Activated T-cell treated with anti-CD3 and anti-CD28 coated beads for 1 hour (primary cell): Measurements from ENCODE around the gene TYW1.
"Not testable (repeated sequence)": the region's sequence is repeated elsewhere in the genome, so short reads cannot be mapped to it uniquely, and the experiment has no call there.

Source experiments
- DNase-seq: peaks from one replicate; pipeline ENCODE4 v3.0.0-alpha.2; 2020; ENCODE audit warnings: low read depth

TYW1 gene

DNA sequence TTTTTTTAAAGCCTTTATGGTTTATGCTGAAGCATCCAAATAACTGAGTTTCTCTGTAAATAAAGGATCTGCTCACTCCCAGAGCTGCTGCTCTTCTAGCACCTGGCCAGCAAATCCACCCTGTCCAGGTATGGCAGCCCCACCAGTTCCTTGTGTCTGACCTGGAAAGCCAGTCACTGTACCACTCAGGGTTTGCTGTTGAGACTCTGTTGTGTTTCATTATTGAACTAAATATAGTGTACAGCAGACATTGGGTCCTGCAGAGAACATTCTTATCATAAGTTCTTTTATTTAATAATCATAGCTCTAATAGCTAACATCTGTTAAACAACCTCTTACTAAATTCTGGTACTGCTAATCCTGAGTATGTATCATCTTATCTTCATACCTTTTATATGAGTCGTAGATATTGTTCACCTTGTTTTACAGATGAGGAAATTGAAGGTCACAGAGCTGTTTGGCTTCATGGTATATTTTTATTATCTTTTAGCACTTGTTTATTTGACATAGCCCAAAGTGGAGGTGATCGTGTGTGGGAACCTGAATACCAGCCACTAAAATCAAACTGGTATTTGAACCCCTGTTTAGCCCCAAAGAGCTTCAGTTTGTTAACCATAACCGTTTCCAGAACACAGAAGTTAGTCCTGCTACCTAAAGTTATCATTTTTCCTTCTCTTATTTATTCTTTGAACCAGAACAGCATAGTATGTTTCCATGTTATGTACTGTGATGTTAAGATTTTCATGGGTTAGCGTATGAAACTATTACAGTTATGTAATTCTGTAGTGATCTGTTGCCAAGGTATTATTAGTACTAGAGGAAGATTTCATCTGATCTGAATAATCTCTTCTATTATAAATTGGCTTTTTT, 139.2 kb downstream of the TYW1 start:
- DNase-seq: not testable (repeated sequence)

DNA sequence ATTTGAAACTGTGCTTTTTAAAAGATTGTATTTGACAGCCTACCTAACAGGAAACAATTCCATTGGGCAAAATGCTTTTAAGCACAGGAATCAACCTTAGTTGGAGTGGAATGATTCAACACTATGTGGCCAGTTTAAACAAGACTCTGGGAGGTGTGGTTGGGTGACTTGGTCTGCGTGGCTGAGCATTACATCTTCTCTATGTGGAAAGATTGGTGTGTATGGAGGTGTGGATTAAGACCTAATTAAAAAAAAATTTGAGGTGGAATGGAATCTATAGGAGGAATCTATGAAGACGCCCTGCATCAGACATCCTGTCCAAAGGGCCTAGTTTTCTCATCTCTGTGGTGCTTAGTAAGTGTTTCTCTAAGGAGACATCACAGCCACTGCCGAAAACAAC, 140.9 kb downstream of the TYW1 start:
- not testable (repeated sequence) for DNase-seq

DNA sequence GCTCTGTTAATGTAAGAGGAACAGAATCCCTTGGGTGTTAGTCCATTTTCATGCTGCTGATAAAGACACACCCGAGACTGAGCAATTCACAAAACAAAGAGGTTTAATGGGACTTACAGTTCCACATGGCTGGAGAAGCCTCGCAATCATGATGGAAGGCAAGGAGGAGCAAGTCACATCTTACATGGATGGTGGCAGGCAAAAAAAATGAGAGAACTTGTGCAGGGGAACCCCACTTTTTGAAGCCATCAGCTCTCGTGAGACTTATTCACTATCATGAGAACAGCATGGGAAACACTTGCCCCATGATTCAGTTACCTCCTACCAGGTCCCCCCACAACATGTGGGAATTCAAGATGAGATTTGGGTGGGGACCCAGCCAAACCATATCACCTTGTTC, 143.2 kb downstream of the TYW1 start:
- DNase-seq: not testable (repeated sequence)

DNA sequence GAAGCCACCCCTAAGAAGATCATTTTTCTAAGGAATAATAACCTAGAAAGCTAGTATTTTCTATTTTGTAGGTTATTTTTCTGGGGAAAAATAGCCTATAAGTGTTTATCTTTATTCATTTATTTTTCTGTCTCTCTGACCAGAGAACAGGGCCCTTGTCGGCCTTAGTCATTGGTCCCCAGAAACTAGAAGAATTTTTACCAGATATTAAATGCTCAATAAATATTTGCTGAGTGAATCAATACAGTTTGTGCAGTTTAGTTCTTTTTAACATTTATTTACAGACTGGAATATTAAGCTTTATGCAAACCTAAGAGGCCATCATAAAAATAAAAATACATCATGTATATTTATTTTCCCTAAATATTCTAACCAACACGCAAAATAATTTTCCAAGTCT, 144.4 kb downstream of the TYW1 start:
- not testable (repeated sequence) for DNase-seq

DNA sequence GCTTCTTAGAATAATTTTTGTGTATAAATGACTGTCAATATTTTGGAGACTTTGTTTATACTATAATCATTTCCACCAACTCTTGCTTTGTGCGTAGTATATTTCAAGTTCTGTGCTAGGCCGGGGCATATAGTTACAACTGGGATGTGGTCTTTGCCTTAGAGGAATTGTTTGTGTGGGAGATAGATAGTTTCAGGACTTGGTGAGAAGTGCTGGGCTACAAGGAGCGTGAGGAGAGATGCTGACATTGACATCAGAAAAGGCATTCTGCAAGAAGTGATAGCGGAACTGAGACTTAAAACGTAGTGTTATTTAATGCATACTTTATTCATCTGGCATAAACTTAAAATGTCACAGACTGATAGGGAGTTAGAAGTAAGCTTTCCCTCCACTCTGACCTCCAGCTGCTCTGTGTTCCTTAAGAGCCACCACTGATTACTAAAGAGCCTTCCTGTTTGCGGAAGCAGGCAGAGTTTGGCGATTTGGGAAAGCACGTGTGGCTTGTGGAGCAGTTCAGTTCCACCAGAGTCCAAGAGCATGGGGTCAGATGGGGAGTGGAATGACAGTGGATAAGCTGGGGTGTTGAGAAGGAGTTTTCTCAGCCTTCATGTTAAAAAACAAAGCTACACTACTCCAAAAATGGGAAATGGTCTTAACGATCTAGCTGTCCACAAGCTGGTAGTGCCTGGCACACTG, 146.6 kb downstream of the TYW1 start:
- DNase-seq: not testable (repeated sequence)

DNA sequence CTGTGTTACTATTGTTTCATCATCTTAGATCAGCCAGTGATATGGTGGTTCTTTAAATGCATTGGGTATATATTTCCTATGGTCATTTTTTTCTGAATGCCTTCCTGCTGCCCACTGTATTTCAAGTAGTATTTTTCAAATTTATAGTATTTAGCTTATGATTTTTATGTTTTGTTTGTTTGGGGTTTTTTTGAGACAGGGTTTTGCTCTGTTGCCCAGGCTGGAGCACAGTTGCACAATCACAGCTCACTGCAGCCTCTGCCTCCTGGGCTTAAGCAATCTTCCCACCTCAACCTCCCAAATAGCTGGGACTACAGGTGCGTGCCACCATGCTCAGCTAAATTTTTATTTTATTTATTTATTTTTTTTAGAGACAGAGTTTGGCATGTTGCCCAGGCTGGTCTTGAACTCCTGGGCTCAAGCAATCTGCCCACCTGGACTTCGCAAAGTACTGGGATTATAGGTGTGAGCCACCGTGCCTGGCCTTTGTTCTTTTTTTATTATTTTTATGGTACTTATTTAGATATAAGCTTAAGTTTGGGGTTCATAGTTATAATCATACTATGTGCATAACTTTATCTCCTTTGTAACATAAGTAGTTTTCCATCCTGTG, 149.1 kb downstream of the TYW1 start:
- not testable (repeated sequence) for DNase-seq

DNA sequence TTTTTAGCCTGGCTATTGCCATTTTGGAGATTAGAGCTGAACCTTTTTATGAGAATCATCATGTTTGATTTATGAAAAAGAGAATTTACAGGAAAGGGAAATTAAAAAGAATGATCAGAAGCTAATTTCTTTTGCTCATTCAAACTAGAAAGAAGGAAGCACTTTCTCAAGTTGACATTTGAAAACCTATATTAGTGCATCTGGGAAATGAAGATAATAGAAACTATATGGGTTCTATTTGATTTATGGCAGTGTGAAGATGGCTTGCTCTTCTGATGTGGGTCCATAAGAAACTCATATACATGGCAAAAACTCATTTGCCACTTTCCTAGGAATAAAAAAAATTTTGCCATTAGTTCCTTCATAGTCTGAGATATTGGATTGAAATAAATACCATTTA, 152.5 kb downstream of the TYW1 start:
- not testable (repeated sequence) for DNase-seq

DNA sequence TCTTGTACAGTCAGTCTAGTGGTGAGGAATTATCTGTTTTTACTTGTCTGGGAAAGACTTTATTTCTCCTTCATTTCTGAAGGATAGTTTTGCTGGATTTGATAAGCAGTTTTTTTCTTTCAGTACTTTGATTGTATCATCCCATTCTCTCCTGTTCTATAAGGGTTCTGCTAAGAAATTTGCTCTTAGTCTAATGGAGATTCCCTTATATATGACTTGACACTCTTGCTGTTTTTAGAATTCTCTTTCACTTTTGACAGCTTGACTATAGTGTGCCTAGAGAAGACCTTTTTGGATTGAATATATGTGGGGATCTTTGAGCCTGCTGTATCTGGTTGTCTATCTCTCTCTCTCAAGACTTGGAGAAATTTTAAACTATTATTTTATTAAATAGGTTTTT, 157.7 kb downstream of the TYW1 start:
- DNase-seq: not testable (repeated sequence)

DNA sequence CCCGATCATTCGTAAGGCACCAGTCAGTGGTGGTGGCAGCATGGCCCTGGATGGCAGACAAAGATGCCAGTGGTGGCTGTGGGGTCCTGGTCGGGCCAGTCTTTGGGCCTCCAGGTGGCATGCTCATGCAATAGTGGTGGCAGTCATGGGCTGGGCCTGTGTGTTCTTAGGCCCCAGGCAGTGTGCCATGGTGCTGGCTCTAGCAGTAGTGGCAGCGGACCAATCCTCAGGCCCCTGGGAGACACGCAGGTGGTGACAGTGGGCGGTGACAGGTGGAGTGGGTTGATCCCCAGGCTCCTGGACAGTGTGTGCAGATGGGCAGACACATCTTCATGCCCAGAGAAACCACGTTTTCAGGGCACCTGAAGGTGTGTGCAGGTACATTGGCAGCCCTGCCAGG, 159.4 kb downstream of the TYW1 start:
- not testable (repeated sequence) for DNase-seq

DNA sequence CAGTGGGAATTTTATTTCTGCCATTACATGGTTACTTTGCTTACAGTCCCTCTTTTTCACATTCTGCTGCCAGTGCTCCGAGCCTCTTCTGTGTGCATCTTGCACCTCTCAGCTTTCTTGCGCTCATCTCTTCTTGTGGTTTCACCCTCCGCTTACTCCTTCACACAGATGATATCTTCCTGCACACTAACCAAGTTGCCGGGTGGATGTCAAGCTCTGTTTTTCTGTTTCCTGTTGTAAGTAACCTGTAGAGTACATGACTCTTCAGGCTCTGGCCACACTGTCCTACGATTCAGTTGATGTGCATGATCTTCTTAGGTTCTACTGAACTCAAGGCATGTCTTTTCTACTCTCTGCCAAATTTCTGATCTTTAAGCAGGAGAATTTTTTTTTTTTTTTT, 166.7 kb downstream of the TYW1 start:
- DNase-seq: not testable (repeated sequence)

DNA sequence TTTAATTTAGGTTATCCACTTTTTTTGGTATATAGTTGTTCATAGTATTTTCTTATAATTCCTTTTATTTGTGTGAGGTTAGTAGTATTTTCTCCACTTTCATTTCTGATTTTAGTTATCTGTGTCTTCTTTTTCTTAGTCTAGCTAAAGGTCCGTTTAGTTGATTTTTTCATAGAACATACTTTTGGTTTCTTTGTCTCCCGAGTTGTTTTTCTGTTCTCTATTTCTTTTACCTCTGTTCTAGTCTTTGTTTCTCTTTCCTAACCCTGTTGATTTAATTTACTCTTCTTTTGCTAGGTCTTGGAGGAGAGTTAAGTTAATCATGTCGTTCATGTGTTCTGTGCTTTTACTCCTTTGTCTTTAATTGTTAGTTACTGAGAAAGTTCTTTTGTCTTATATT, 174.5 kb downstream of the TYW1 start:
- not testable (repeated sequence) for DNase-seq

DNA sequence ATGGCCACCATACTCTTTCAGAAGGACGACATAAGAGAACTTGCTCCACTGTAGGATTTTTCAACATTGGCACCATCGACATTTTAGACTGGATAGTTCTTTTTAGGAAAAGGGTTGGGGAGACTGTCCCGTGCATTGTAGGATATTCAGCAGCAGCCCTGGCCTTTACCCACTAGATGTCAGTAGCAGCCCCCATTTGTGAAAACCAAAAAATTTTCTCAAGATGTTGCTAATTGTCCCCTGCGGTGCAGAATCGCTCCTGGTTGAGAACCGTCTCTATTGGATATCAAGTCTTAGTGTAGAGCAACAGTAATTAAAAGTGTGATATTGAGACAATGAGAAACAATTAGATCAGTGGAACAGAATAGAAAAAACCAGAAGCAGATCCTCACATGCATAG, 180.1 kb downstream of the TYW1 start:
- DNase-seq: not testable (repeated sequence)

DNA sequence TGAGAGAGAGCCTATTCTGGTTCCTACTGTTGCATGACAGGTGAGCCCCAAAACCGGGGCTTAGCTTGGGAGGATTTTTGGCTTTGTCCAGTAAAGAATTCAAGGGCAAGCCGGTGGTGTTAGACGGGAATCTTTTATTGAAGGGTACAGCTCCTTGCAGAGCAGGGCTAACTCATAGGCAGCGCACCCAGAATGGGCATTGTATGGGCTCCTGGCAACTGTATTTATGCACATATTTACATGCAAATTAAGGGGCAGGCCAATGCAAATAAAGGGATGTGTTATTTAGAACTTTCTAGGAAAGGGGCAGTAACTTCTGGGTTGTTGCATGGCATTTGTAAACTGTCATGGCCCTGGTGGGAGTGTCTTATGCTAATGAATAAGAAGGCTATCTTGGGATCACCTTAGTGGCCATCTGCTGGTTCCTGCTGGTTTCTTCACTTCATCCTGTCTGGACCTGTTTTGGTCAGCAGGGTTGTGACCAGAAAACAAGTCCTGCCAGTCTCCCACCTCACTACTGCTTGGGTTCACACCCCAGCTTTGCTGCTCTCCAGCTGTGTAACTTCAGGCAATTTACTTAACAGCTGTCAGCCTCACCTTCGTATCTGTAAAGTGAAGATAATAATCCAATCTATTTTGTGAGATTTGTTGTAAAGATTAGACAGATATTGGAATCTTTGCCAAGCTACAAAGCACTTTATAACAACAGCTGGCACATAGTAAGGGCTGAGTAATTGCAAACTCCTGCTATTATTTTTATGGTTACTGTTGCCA, 182.5 kb downstream of the TYW1 start:
- DNase-seq: not testable (repeated sequence)

DNA sequence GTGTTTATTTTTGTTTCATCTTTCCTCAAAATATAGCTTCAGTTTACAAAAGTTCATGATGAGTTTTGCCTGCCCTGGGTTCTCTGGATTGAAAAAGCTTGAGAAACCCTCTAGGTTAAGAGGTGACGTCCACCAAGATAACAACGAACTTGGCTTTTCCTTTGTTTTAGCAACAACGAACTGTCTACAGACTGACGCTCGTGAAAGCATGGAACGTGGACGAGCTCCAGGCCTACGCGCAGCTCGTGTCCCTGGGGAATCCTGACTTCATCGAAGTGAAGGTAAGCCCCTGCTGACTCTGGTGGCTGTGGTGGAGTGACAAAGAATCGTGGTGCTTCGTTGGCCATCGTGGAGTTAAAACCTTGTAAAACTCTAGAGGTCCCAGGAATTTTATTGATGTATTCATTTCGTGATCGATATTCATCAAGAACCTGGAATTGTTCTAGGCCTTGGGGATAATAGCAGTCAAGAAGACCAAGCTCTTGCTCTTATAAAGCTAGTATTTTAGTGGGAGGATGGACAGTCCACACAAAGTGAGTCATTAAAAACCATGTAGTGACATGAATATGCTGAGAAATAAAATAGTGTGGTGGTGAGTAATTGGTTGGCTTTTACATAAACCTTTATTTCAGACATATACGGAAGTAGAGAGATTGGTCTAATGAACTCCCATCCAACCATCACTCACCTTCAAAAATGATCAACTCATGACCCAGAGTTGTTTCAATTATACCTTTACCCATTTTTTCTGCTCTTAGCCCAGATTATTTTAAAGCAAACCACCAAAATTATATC, 186.5 kb downstream of the TYW1 start:
- not testable (repeated sequence) for DNase-seq

DNA sequence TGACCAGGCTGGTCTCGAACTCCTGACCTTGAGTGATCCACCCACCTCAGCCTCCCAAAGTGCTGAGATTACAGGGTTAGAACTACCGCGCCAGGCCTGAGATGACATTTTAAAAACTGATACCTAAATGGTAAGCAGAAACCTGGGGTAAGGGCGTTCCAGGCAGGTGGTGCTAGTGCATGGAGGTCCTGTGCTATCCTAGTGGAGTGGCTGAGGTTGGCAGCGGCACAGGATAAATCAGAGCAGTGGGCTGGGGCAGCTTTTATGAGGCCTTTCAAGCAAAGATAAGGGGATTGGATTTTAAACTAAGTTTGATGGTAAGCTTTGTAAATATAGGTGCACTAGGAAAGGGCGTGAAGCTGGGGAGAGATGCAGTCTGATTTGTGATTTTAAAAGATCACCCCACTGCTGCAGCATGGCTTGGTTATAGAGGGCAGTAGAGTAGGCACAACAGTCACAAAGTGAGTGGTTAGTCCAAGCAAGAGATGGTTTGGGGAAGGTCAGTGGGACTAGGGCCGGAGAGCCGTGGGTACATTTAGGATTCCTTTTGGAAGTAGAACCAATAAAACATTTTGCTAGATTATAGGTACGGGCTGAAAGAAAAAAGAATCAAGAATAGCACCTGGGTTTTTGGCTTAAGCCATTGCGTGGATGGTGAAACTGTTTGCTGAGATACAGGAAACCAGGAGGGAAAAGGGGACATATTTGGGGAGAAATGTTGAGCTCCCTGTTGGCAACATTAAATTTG, 188.5 kb downstream of the TYW1 start:
- DNase-seq: not testable (repeated sequence)

DNA sequence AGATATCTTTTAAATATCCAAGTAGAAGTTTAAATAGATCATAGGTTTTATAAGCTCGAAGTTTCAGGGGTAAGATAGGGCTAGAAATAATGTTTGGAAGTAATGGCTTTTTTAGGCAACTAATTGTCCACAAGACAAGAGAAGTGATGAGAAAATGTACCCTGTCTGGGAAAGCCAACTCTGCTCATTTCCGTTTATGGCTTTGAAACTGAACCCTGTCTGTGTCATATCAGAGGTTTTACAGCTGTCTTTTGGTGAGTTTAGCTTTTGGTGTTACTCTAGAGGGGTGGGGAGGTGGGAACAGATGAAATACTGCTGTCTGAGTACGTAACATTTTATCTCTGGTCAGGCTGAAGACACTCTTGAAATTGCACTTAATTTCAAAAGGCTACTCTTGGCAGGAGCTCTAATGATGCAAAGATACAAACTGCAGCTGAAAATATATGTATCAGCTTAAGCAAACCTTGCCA, 189.1 kb downstream of the TYW1 start:
- not testable (repeated sequence) for DNase-seq

DNA sequence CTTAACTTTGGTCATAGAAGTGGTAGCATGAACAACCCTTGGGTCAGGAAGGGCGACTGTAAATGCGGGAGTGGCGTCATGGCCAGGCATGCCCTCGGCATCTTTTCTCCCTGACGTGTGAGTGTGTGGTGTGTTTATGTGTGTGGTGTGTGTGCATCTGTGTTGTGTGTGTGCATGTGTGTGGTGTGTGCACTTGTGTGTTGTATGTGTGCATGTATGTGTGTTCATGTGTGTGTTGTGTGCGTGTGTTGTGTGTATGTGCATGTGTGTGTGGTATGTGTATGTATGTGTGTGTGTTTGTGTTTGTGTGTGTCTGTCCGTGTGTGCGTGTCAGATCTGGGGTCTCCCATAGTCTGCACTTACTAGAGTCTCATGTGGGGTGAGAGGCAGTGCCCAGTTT, 192.5 kb downstream of the TYW1 start:
- DNase-seq: not testable (repeated sequence)

DNA sequence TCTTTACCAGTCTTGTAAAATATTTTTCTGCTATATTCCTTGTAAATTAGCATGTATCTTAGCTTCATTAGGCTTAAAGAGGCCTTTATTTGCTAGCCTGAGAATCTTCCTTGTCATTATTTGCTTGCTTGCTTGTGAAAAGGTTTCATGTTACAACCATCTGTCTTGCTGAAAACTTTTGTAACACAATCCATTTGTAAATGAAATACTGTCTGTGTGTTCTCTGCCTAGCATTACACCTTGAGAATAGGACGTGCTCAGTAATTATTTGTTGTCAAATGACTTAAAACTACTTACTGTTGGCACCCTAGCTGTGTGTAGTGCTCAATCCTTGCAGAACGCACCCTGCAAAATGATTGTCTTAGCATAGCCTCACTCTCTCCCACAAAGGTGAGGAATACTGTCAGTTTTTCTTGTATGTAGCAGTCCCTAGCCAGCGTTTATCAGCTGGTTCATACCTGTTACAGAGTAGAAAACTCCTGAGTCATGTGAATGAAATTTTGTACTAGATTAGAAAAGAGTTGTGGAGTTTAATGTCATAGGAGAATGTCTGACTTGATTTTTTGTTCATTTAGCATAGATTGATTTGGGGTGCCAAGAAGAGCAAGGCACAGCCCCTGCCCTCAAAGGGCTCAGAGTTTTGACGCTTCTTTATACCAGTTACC, 193.3 kb downstream of the TYW1 start:
- not testable (repeated sequence) for DNase-seq

DNA sequence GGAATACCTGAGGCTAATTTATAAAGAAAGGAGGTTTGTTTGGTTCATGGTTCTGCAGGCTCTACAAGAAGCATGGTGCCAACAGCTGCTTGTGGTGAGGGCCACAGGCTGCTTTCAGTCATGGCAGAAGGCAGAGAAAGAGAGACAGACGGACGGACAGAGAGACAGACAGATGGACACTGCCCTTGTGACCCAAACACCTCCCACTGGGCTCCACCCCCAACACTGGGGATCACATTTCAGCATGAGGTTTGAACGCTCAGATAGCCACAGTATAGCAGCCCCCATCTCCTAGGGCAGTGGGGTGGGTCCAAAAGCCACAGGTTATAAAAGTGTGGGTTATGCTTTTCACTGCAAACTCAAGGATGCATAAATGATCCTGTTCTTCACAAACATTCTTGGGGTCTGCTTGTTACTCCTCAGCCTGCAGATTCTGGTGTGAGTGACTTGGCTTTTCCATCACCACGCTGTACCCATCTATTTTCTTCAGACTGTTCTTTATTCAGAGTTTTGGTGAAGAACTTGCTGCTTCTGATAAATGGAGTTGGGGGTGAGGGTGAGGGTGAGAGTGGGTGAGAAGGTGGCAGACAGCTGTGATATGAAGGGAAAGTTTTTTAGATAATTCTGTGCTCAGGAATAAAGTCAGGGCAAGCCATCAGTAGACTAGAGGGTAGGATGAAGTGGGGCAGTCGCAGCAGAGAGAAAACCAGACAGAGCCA, 194.5 kb downstream of the TYW1 start:
- DNase-seq: not testable (repeated sequence)
